Vagina (tissue), 2 donors: ENCODE data around the gene TRIO.

Experiments
- POLR2A ChIP-seq, 2 donors: fragments of 450-650 bp; IDR thresholded peaks; one replicate each; pipeline ENCODE4 v1.6.1; 2017; ENCODE audit warnings: antibody characterized with exemption in 2 of 2, mild to moderate bottlenecking in 2 of 2, moderate library complexity in 2 of 2
- POLR2AphosphoS5 ChIP-seq, 2 donors: sonication (generic); formaldehyde crosslinking; IDR thresholded peaks; one replicate each; pipeline ENCODE4 v1.9.0; 2017; ENCODE audit warnings: antibody characterized with exemption in 2 of 2, mild to moderate bottlenecking in 2 of 2, low read depth in 1 of 2; ENCODE audit not compliant: insufficient read depth in 1 of 2
- TF ChIP-seq, protein P1 (sequence below), 3 experiments: fragments of 450-650 bp in 2 of 3; fragments of 200-600 bp in 1 of 3; sonication (generic) in 1 of 3; IDR thresholded peaks; one replicate each; pipeline ENCODE4 v1.5.1; 2017 to 2019; ENCODE audit warnings: antibody characterized with exemption in 3 of 3, mild to moderate bottlenecking in 2 of 3, moderate library complexity in 2 of 3

GRCh38 chr5:14349029-14349428, 205.9 kb downstream of the TRIO start:
- TF ChIP-seq, protein P1, sequence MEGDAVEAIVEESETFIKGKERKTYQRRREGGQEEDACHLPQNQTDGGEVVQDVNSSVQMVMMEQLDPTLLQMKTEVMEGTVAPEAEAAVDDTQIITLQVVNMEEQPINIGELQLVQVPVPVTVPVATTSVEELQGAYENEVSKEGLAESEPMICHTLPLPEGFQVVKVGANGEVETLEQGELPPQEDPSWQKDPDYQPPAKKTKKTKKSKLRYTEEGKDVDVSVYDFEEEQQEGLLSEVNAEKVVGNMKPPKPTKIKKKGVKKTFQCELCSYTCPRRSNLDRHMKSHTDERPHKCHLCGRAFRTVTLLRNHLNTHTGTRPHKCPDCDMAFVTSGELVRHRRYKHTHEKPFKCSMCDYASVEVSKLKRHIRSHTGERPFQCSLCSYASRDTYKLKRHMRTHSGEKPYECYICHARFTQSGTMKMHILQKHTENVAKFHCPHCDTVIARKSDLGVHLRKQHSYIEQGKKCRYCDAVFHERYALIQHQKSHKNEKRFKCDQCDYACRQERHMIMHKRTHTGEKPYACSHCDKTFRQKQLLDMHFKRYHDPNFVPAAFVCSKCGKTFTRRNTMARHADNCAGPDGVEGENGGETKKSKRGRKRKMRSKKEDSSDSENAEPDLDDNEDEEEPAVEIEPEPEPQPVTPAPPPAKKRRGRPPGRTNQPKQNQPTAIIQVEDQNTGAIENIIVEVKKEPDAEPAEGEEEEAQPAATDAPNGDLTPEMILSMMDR (IDR thresholded peaks at IDR 0.05), result no peak
- no peak for TF ChIP-seq POLR2AphosphoS5 (IDR thresholded peaks at IDR 0.05; ENCODE audit: insufficient read depth in 1 of 2, low read depth in 1 of 2)
- TF ChIP-seq POLR2A (IDR thresholded peaks at IDR 0.05), result no peak
